GM21515 (cell line): ENCODE results near the gene ATF6.
"Not testable (repeated sequence)": the region's sequence is repeated elsewhere in the genome, so short reads cannot be mapped to it uniquely, and the experiment has no call there.

Experiments used
- ATAC-seq: cut with Tn5 transposase; IDR thresholded peaks from one replicate; pipeline ENCODE4 v1.9.1; 2021; ENCODE audit not compliant: unreplicated experiment

Gene ATF6

GRCh38 chr1:161826478-161826877 is 60.4 kb downstream of the ATF6 start:
- ATAC-seq: no peak

- ATAC-seq: no peak
These were observed 61.7 kb downstream of the ATF6 start for GRCh38 chr1:161827786-161828185.

DNA sequence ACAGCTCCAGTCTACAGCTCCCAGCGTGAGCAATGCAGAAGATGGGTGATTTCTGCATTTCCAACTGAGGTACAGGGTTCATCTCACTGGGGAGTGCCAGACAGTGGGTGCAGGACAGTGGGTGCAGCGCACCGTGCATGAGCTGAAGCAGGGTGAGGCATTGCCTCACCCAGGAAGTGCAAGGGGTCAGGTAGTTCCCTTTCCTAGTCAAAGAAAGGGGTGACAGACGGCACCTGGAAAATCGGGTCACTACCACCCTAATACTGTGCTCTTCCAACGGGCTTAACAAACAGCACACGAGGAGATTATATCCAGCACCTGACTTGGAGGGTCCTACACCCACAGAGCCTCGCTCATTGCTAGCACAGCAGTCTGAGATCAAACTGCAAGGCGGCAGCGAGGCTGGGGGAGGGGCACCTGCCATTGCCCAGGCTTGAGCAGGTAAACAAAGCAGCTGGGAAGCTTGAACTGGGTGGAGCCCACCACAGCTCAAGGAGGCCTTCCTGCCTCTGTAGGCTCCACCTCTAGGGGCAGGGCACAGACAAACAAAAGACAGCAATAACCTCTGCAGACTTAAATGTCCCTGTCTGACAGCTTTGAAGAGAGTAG is 66.3 kb downstream of the ATF6 start:
- ATAC-seq: not testable (repeated sequence)

GRCh38 chr1:161834967-161835550 is 68.9 kb downstream of the ATF6 start:
- no peak for ATAC-seq

GRCh38 chr1:161836018-161836417 is 69.9 kb downstream of the ATF6 start:
- ATAC-seq: no peak

DNA sequence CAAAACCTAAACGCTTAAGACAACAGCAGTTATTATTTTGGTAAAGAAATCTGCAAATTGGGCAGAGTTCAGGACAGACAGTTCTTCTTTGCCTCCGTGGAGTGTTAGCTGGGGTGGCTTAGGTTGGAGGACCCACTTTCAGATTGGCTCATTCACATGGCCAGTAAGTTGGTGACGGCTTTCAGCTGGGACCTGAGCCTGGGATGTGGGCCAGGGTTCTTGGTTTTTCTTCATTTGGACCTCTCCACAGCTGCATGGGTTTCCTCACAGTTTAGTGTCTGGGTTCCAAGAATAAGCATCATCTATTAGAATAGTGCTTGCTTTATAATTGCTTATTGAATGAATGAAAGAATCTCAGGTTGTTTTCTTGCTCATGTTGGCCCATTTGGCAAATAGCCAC is 72.2 kb downstream of the ATF6 start:
- no peak for ATAC-seq

- no peak for ATAC-seq
These were observed 72.8 kb downstream of the ATF6 start for GRCh38 chr1:161838885-161839284.

DNA sequence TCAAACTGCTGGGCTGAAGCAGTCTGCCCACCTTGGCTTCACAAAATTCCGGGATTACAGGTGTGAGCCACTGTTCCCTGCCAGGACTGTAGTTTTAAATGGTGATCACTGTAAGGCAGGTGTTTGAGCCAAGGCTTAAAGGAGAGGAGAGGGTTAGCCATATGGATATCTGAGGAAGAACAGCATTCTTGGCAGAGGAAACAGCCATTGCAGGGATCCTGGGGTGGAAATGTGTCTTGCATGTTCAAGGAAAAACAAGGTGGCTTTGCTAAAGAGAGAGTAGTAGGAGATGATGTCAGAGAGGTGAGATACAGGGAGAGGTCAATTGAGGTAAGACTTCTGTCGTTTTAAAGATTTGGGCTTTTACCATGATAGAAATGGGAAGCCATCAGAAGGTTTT is 73.5 kb downstream of the ATF6 start:
- ATAC-seq: no peak

DNA sequence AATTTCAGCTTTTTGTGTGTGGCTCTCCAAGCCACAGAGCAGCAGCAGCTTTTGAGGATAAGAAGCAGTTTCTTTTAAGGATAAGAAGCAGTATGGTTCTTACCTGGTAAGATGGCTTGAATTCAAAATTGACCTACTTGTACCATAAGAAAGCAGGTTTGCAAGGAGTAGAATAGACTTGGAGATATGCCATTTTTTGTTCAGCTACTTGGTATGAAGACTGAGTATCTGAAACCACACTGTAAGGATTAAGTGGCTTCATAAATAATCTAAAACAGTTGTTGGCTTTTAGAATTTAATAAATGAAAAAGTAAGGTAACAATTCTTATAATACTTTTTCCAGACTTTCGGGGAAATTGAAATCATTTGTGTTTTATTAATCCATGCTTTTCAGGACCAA is 74.2 kb downstream of the ATF6 start:
- ATAC-seq: no peak

GRCh38 chr1:161843156-161843555 is 77.0 kb downstream of the ATF6 start:
- ATAC-seq: no peak

DNA sequence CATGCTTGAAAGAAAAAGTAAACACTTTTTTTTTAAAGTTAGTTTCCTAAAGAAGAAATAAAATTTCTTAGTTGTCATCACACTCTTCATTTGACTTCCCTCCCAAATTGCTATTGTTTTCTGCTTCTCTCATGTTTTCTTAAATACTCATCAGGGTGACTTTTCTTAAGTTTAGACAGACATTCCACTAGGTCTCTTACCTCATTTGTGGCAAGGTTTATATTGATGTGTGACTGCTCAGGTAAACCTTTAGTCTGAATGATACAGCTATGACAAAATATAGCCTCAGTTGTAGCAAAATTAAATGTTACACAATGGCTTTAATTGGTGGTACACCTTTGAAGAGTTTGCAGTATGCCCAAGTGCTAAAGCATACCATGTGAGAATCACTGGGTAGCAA is 78.6 kb downstream of the ATF6 start:
- ATAC-seq: no peak

DNA sequence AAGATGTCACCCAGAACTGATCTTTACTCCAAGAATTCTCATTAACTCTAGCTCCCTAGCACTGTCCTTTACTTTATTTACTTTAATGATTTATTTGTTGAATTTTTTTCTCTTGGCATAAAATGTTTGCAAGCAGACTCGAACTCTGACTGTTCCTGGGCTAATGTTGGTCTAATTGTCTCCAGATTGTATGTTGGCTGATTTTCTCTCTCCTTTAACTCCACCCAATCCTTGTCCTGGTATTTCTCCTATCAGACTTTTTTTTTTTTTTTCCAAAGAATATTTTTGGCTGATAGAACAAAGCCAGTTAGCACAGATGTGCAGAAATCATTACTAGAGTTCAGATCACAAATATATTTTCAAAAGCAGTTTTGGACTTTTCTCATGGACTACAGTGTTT is 82.6 kb downstream of the ATF6 start:
- ATAC-seq: no peak

DNA sequence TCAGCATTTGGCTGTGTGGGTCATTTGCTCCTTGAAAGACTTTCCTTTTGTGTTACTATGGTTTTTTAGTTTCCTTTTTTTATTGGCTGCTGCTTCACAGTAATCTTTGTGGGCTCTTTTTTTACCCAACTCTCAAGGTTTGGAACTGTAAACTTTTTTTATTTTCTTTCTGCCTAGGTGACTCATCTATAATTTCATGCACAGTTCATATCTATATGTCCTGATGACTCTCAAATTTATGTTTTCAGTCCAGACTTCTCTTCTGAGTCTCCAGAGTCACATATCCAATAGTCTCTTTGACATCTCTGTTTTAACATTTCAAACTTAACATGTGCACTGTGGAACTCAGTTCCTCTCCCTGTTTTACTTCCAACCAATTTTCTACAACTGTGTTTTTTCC is 83.4 kb downstream of the ATF6 start:
- no peak for ATAC-seq

GRCh38 chr1:161855260-161855659 is 89.1 kb downstream of the ATF6 start:
- no peak for ATAC-seq

DNA sequence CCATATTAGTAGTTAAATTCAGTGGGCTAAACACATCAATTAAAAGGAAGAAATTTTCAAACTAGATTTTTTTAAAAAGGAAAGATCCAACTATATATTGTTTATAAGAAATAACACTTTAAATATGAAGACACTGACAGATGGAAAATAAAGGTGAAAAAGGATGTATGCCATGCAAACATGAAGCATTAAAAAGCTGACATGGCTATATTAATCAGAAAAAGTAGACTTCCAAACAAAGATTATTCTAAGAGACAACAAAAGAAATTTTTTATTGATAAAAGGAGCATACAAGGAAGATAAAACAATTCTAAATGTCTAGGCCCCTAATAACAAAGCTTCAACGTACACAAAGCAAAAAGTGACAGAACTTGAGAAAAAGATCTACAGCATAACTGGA is 92.2 kb downstream of the ATF6 start:
- ATAC-seq: no peak

- ATAC-seq: no peak
These were observed 97.4 kb downstream of the ATF6 start for GRCh38 chr1:161863549-161863948.

DNA sequence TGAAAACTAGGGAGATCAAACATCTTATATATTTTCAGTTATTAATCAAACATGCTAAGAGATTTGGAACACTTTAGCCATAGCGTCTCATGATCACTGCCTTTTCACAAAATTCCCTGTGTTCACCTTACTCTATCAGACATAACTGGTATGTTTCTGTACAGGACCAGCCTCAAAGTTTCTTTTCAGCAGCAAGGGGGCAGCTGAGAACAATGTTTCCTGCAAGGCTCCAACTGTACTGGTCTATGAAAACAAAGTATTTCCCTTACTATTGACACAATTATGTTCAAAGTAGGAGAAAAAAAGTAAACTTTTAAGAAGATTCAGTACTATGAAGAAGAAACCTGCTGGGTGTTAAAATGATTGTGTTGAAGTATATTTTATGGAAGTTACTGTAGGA is 98.5 kb downstream of the ATF6 start:
- no peak for ATAC-seq

- ATAC-seq: no peak
These were observed 100.1 kb downstream of the ATF6 start for GRCh38 chr1:161866241-161866640.

- no peak for ATAC-seq
These were observed 102.7 kb downstream of the ATF6 start for GRCh38 chr1:161868832-161869231.

DNA sequence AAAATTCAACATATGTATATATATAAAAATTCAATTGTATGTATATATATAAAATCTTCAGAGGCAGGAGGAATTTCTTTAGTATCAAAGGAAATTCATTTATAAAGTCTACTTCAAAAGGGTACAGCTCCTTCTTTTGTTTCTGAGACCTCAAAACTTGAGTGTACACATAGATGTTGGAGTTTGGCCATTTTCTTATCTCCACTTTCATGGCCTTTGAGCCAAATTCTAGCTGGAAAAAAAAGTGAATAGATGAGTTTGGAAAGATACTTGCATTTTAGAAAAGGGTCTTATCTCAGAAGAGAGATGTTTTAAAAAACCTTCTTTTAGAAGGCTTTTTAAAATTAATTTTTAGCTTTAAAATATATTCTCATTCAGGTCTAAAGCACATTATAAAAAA is 103.2 kb downstream of the ATF6 start:
- ATAC-seq: no peak

- ATAC-seq: no peak
These were observed 106.4 kb downstream of the ATF6 start for GRCh38 chr1:161872506-161872905.

- ATAC-seq: no peak
These were observed 113.1 kb downstream of the ATF6 start for GRCh38 chr1:161879261-161879660.

GRCh38 chr1:161884475-161884874 is 118.4 kb downstream of the ATF6 start:
- no peak for ATAC-seq
